ENCODE data around the gene UGT2B11. TPM values are rescaled to one million over a fixed set of nuclear protein-coding genes. Genes with fewer than 3 reads are reported as not detected.
"Not testable (repeated sequence)": the region's sequence is repeated elsewhere in the genome, so short reads cannot be mapped to it uniquely, and the experiment has no call there.

Gene UGT2B11
- total RNA-seq = not detected
- polyA plus RNA-seq (2013, experiment 1 of 2) = 0.32 TPM
- not detected for polyA plus RNA-seq (2013, experiment 2 of 2)
- long read RNA-seq, experiment 1 = 0 reads
- long read RNA-seq, experiment 2 = 0 reads
- long read RNA-seq, experiment 3 = 0 reads
- long read RNA-seq, experiment 4 = 0 reads

- Histone ChIP-seq H3K9ac (ENCODE audit: extremely low read depth, low read length, poor library complexity, severe bottlenecking) (no peak within 1 kb of the TSS), H3K4me3 (ENCODE audit: low read length) (no peak within 1 kb of the TSS), H3K27ac (ENCODE audit: low read depth, low read length) (no peak within 1 kb of the TSS), H3K9me3 (ENCODE audit: control insufficient read depth, low read length) (no peaks in the 10 kb centered on the region), H3K27me3 (ENCODE audit: control insufficient read depth, insufficient read depth, low read length, poor library complexity, severe bottlenecking) (no peaks in the 10 kb centered on the region), H3K36me3 (ENCODE audit: control insufficient read depth, insufficient read depth, low read length) (no peaks in the 10 kb centered on the region), H3K4me1 (ENCODE audit: control insufficient read depth, insufficient read depth, low read length) (no peaks in the 10 kb centered on the region)
- TF ChIP-seq CTCF (conservative IDR thresholded peaks at IDR 0.05) = no peak
- Mint-ChIP-seq H3K4me3 (no peak within 1 kb of the TSS), H3K36me3 (ENCODE audit: low read depth) (no peaks in the 10 kb centered on the region), H3K27me3 (ENCODE audit: insufficient read depth) (no peaks in the 10 kb centered on the region), H3K4me1 (peaks cover 7% of the 10 kb centered on the region), H3K9me3 (no peaks in the 10 kb centered on the region), H3K27ac (no peak within 1 kb of the TSS)
- 96% methylated on average over 3 of the region's 3 CpGs; no CpG with 5 or more reads in 1 of the 2 experiments for WGBS, 2 experiments (ENCODE audit: insufficient coverage in 1 of 2, insufficient read length in 1 of 2)
- no peak for DNase-seq
These were observed at the start of gene UGT2B11 for GRCh38 chr4:69214716-69215115. UGT2B11 (minus strand) TSS chr4:69214748; CDS start chr4:69214722, 26 bp downstream.

GRCh38 chr4:69253147-69253772, 38.7 kb upstream of the UGT2B11 start:
- not testable (repeated sequence) for H3K27me3 ChIP-seq (ENCODE audit: control insufficient read depth, insufficient read depth, low read length, poor library complexity, severe bottlenecking); H3K9ac ChIP-seq (ENCODE audit: extremely low read depth, low read length, poor library complexity, severe bottlenecking)

GRCh38 chr4:69250884-69251283, 36.3 kb upstream of the UGT2B11 start:
- not testable (repeated sequence) for H3K27me3 Mint-ChIP-seq (ENCODE audit: insufficient read depth); H3K4me1 ChIP-seq (ENCODE audit: control insufficient read depth, insufficient read depth, low read length); H3K4me3 ChIP-seq (ENCODE audit: low read length); H3K4me3 Mint-ChIP-seq; DNase-seq; H3K27ac ChIP-seq (ENCODE audit: low read depth, low read length); H3K36me3 Mint-ChIP-seq (ENCODE audit: low read depth); H3K9me3 Mint-ChIP-seq; H3K9ac ChIP-seq (ENCODE audit: extremely low read depth, low read length, poor library complexity, severe bottlenecking); H3K27ac Mint-ChIP-seq; H3K27me3 ChIP-seq (ENCODE audit: control insufficient read depth, insufficient read depth, low read length, poor library complexity, severe bottlenecking); H3K36me3 ChIP-seq (ENCODE audit: control insufficient read depth, insufficient read depth, low read length); H3K9me3 ChIP-seq (ENCODE audit: control insufficient read depth, low read length)
- H3K4me1 Mint-ChIP-seq = peaks cover 23% of the 10 kb centered on the region
- 92% methylated on average over 1 of the region's 2 CpGs; no CpG with 5 or more reads in 1 of the 2 experiments for WGBS, 2 experiments (ENCODE audit: insufficient coverage in 1 of 2, insufficient read length in 1 of 2)

More at GRCh38 chr4:69253147-69253772, 38.7 kb upstream of the UGT2B11 start:
- not testable (repeated sequence) for H3K36me3 ChIP-seq (ENCODE audit: control insufficient read depth, insufficient read depth, low read length); H3K4me1 ChIP-seq (ENCODE audit: control insufficient read depth, insufficient read depth, low read length); H3K27me3 Mint-ChIP-seq (ENCODE audit: insufficient read depth); H3K36me3 Mint-ChIP-seq (ENCODE audit: low read depth); H3K27ac ChIP-seq (ENCODE audit: low read depth, low read length); H3K4me1 Mint-ChIP-seq; H3K27ac Mint-ChIP-seq; H3K9me3 ChIP-seq (ENCODE audit: control insufficient read depth, low read length); DNase-seq; H3K4me3 ChIP-seq (ENCODE audit: low read length); H3K9me3 Mint-ChIP-seq; H3K4me3 Mint-ChIP-seq
- WGBS, 2 experiments (ENCODE audit: insufficient coverage in 1 of 2, insufficient read length in 1 of 2) = 95 to 100% methylated on average over 1 to 3 of the region's 3 CpGs

GRCh38 chr4:69242562-69243240, 28.2 kb upstream of the UGT2B11 start:
- not testable (repeated sequence) for H3K27me3 Mint-ChIP-seq (ENCODE audit: insufficient read depth); H3K4me3 Mint-ChIP-seq; H3K36me3 Mint-ChIP-seq (ENCODE audit: low read depth); H3K4me1 ChIP-seq (ENCODE audit: control insufficient read depth, insufficient read depth, low read length); H3K9me3 ChIP-seq (ENCODE audit: control insufficient read depth, low read length); DNase-seq; H3K27ac ChIP-seq (ENCODE audit: low read depth, low read length); H3K9me3 Mint-ChIP-seq; H3K27ac Mint-ChIP-seq; H3K4me3 ChIP-seq (ENCODE audit: low read length); H3K9ac ChIP-seq (ENCODE audit: extremely low read depth, low read length, poor library complexity, severe bottlenecking); H3K36me3 ChIP-seq (ENCODE audit: control insufficient read depth, insufficient read depth, low read length); H3K27me3 ChIP-seq (ENCODE audit: control insufficient read depth, insufficient read depth, low read length, poor library complexity, severe bottlenecking)
- WGBS, 2 experiments (ENCODE audit: insufficient coverage in 1 of 2, insufficient read length in 1 of 2) = 98 to 100% methylated on average over 3 of the region's 3 CpGs
- peaks cover 42% of the 10 kb centered on the region for H3K4me1 Mint-ChIP-seq

- H3K4me3 Mint-ChIP-seq; H3K9ac ChIP-seq (ENCODE audit: extremely low read depth, low read length, poor library complexity, severe bottlenecking); H3K9me3 ChIP-seq (ENCODE audit: control insufficient read depth, low read length); DNase-seq; H3K36me3 Mint-ChIP-seq (ENCODE audit: low read depth); H3K4me3 ChIP-seq (ENCODE audit: low read length); H3K27ac ChIP-seq (ENCODE audit: low read depth, low read length); H3K27me3 Mint-ChIP-seq (ENCODE audit: insufficient read depth); H3K27me3 ChIP-seq (ENCODE audit: control insufficient read depth, insufficient read depth, low read length, poor library complexity, severe bottlenecking); H3K27ac Mint-ChIP-seq; H3K36me3 ChIP-seq (ENCODE audit: control insufficient read depth, insufficient read depth, low read length); H3K4me1 ChIP-seq (ENCODE audit: control insufficient read depth, insufficient read depth, low read length): not testable (repeated sequence)
- Mint-ChIP-seq H3K4me1 (peaks cover 32% of the 10 kb centered on the region), H3K9me3 (peaks cover 10% of the 10 kb centered on the region)
- 92 to 100% methylated on average over 1 to 2 of the region's 2 CpGs for WGBS, 2 experiments (ENCODE audit: insufficient coverage in 1 of 2, insufficient read length in 1 of 2)
These were observed 27.2 kb upstream of the UGT2B11 start for GRCh38 chr4:69241746-69242145.

GRCh38 chr4:69240787-69241186, 26.2 kb upstream of the UGT2B11 start:
- WGBS, 2 experiments (ENCODE audit: insufficient coverage in 1 of 2, insufficient read length in 1 of 2) = 80 to 85% methylated on average over 1 to 3 of the region's 3 CpGs
- not testable (repeated sequence) for H3K36me3 Mint-ChIP-seq (ENCODE audit: low read depth)

More at GRCh38 chr4:69240787-69241186, 26.2 kb upstream of the UGT2B11 start:
- H3K4me3 ChIP-seq (ENCODE audit: low read length); H3K27me3 Mint-ChIP-seq (ENCODE audit: insufficient read depth); H3K9ac ChIP-seq (ENCODE audit: extremely low read depth, low read length, poor library complexity, severe bottlenecking); H3K4me3 Mint-ChIP-seq; H3K4me1 ChIP-seq (ENCODE audit: control insufficient read depth, insufficient read depth, low read length); H3K9me3 ChIP-seq (ENCODE audit: control insufficient read depth, low read length); H3K36me3 ChIP-seq (ENCODE audit: control insufficient read depth, insufficient read depth, low read length); H3K27ac Mint-ChIP-seq; H3K27ac ChIP-seq (ENCODE audit: low read depth, low read length); H3K27me3 ChIP-seq (ENCODE audit: control insufficient read depth, insufficient read depth, low read length, poor library complexity, severe bottlenecking); DNase-seq: not testable (repeated sequence)
- Mint-ChIP-seq H3K4me1 (peaks cover 23% of the 10 kb centered on the region), H3K9me3 (peaks cover 10% of the 10 kb centered on the region)

Measured in endodermal cell (in vitro differentiated cells).